Esophagus squamous epithelium (tissue), 4 donors: ENCODE data around the gene PCDHGA1.

Experiments used
- POLR2A ChIP-seq, 4 donors: fragments of 450-650 bp; IDR thresholded peaks; one replicate each; pipeline ENCODE4 v1.6.1; 2017; ENCODE audit warnings: antibody characterized with exemption in 4 of 4, mild to moderate bottlenecking in 4 of 4, moderate library complexity in 3 of 4
- TF ChIP-seq, protein P1 (sequence below), 6 experiments: fragments of 450-650 bp in 4 of 6; fragments of 200-600 bp in 2 of 6; sonication (generic) in 2 of 6; IDR thresholded peaks; one replicate each; pipeline ENCODE4 v1.5.1; 2016 to 2019; ENCODE audit warnings: antibody characterized with exemption in 6 of 6, mild to moderate bottlenecking in 4 of 6, moderate library complexity in 4 of 6

DNA sequence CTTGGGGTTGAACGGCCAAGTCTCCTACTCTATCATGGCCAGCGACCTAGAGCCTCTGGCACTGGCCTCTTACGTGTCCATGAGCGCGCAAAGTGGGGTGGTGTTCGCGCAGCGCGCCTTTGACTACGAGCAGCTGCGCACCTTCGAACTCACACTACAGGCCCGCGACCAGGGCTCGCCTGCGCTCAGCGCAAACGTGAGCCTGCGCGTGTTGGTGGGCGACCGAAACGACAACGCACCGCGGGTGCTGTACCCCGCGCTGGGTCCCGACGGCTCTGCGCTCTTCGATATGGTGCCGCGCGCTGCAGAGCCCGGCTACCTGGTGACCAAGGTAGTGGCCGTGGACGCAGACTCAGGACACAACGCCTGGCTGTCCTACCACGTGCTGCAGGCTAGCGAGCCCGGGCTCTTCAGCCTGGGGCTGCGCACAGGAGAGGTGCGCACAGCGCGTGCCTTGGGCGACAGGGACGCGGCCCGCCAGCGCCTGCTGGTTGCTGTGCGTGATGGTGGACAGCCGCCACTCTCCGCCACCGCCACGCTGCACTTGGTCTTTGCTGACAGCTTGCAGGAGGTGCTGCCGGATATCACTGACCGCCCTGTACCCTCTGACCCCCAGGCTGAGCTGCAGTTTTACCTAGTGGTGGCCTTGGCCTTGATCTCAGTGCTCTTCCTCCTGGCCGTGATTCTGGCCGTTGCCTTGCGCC, 69.4 kb downstream of the PCDHGA1 start:
- TF ChIP-seq, protein P1, sequence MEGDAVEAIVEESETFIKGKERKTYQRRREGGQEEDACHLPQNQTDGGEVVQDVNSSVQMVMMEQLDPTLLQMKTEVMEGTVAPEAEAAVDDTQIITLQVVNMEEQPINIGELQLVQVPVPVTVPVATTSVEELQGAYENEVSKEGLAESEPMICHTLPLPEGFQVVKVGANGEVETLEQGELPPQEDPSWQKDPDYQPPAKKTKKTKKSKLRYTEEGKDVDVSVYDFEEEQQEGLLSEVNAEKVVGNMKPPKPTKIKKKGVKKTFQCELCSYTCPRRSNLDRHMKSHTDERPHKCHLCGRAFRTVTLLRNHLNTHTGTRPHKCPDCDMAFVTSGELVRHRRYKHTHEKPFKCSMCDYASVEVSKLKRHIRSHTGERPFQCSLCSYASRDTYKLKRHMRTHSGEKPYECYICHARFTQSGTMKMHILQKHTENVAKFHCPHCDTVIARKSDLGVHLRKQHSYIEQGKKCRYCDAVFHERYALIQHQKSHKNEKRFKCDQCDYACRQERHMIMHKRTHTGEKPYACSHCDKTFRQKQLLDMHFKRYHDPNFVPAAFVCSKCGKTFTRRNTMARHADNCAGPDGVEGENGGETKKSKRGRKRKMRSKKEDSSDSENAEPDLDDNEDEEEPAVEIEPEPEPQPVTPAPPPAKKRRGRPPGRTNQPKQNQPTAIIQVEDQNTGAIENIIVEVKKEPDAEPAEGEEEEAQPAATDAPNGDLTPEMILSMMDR (IDR thresholded peaks at IDR 0.05): no peak
- no peak for TF ChIP-seq POLR2A (IDR thresholded peaks at IDR 0.05)
